Measurements from ENCODE around the gene ASIC2.

- TF ChIP-seq GATA2 (IDR thresholded peaks at IDR 0.05; ENCODE audit: low read depth, low read length) (no peak), GATA3 (IDR thresholded peaks at IDR 0.05; ENCODE audit: low read depth, low read length) (no peak)
Observed at GRCh38 chr17:33009636-33010035, 283.5 kb downstream of the ASIC2 start.

Measured in SH-SY5Y (cell line).